Left cardiac atrium (tissue), 4 donors: Measurements from ENCODE around the gene PURB. TPM values are rescaled to one million over a fixed set of nuclear protein-coding genes. Genes with fewer than 3 reads are reported as not detected.
"Not testable (repeated sequence)": the region's sequence is repeated elsewhere in the genome, so short reads cannot be mapped to it uniquely, and the experiment has no call there.

Source experiments
- ATAC-seq, 2 donors: fragments of 200-7000 bp; cut with Tn5 transposase; one replicate each; pipeline ENCODE4 v1.9.1; 2020; ENCODE audit warnings: mild to moderate bottlenecking in 2 of 2, moderate library complexity in 2 of 2
- DNase-seq: peaks from one replicate; pipeline ENCODE4 v3.0.0-alpha.2; 2020
- intact Hi-C, 2 donors: fragments of 100-400 bp; cut with DNase I; formaldehyde crosslinking; loops; one replicate each; pipeline versions ENCODE4 v1.14.1 to v1.15.1; 2022 to 2023
- total RNA-seq, 2 donors: library from RNA; stranded (reverse); fragmentation: NEBNext Ultra II Directional; extraction: Animal tissue kit (Norgen Biotek cat#: 25700); gene quantifications; one replicate each; pipeline ENCODE4 v1.2.1, GENCODE V29; 2021
- donor health status: DM: no; HTN: yes; CAD: no.
- donor health status: DM: no; HTN: yes; CAD: no; lungs with severe emphysema.
- donor health status: DM: yes; HTN: yes; CAD: no.
- donor health status: Dilated cardiomyopathy.

Gene PURB
- total RNA-seq, 2 donors from 2014 or later = 13.8 to 19.3 TPM

DNA sequence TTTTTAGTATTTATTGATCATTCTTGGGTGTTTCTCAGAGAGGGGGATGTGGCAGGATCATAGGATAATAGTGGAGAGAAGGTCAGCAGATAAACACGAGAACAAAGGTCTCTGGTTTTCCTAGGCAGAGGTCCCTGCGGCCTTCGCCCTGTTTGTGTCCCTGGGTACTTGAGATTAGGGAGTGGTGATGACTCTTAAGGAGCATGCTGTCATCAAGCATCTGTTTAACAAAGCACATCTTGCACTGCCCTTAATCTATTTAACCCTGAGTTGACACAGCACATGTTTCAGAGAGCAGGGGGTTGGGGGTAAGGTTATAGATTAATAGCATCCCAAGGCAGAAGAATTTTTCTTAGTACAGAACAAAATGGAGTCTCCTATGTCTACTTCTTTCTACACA, 15.0 kb downstream of the PURB start:
- DNase-seq, ATAC-seq, intact Hi-C loops: not testable (repeated sequence)

GRCh38 chr7:44867073-44867995, 18.0 kb downstream of the PURB start:
- intact Hi-C loops = no loop called here
- ATAC-seq (peak in 1 of 2 donors; percentile 94), DNase-seq (no peak)

GRCh38 chr7:44861949-44862348, 23.4 kb downstream of the PURB start:
- intact Hi-C loops = loop anchor here in 1 of 2 donors (5.0 kb wide), 1 partner anchor 50 kb away; no protein-coding TSS in a partner anchor
- not testable (repeated sequence) for DNase-seq, ATAC-seq

- intact Hi-C loops = loop anchor here in 1 of 2 donors (5.0 kb wide), 1 partner anchor 274 kb away; no protein-coding TSS in a partner anchor
- DNase-seq = no peak
- ATAC-seq = no peak
Measured at GRCh38 chr7:44858161-44858560, 27.2 kb downstream of the PURB start.

GRCh38 chr7:44854644-44855364, 30.5 kb downstream of the PURB start:
- DNase-seq (no peak), ATAC-seq (no peak)
- intact Hi-C loops = loop anchor here in 1 of 2 donors (5.0 kb wide), 2 partner anchors 32 to 277 kb away; partner anchors contain the start of gene PURB

DNA sequence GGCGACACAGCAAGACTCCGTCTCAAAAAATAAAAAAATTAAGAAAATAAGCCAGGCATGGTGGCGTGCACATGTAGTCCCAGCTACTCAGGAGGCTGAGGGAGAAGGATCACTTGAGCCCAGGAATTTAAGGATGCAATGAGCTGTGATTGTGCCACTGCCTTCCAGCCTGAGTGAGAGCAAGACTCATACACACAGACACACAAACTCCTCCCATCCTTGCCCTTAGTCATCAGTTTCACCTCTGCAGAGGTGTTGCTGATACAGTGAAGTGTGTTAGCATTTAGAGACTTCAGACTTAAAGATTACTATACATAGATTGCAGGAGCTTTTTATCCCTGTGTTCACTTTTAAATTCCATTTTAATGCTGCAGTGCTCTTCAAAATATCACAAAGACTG, 31.9 kb downstream of the PURB start:
- DNase-seq = no peak
- ATAC-seq = no peak
- intact Hi-C loops = loop anchor here in 1 of 2 donors (5.0 kb wide), 1 partner anchor 34 kb away; the partner anchor contains the start of gene PURB

- intact Hi-C loops = loop anchor here in 1 of 2 donors (5.0 kb wide), 1 partner anchor 35 kb away; the partner anchor contains the start of gene PURB
- no peak for ATAC-seq
- DNase-seq = no peak
Measured at GRCh38 chr7:44852590-44852989, 32.7 kb downstream of the PURB start.

GRCh38 chr7:44849885-44850544, 35.3 kb downstream of the PURB start:
- ATAC-seq = no peak
- intact Hi-C loops = loop anchor here (5.0 kb wide), 3 partner anchors 37 to 268 kb away; partner anchors contain the start of genes PPIA (in 1 of the 2), PURB (in 1 of the 2) and TMED4 (in 1 of the 2)

DNA sequence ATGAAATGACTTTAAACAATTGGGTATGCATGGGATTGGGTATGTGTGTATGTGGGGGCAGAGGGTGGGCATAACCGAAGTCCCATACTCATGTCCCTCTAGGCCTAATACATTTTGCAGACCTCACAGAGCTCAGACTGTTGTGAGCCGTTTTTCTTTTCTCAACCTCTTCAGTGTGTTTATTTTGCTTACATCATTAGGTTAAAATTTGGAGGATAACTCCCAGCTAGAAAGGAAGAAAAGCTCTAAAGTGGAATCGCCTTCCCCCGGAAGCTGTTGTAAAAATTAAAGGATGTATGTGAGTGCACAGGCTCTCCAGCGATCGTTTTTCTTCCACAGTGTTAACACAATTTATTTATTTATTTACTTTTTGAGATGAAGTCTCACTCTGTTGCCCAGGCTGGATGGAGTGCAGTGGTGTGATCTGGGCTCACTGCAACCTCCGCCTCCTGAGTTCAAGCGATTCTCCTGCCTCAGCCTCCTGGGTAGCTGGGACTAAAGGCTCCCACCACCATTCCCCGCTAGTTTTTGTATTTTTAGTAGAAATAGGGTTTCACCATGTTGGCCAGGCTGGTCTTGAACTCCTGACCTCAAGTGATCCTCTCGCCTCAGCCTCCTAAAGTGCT, 36.0 kb downstream of the PURB start:
- DNase-seq = no peak
- no peak for ATAC-seq
- intact Hi-C loops = loop anchor here (5.0 kb wide), 2 partner anchors 52 to 267 kb away; partner anchors contain the start of genes PPIA (in 1 of the 2) and TMED4 (in 1 of the 2)

More at GRCh38 chr7:44849885-44850544, 35.3 kb downstream of the PURB start:
- no peak for DNase-seq

- intact Hi-C loops = loop anchor here (2.0 to 5.0 kb wide), 3 partner anchors 51 to 266 kb away; partner anchors contain the start of genes PPIA (in 1 of the 2) and TMED4 (in 1 of the 2)
- ATAC-seq (peak; percentile 95 to 96), DNase-seq (peak; percentile 100)
Measured at GRCh38 chr7:44847920-44848634, 37.3 kb downstream of the PURB start, which contains the start of gene H2AZ2. H2AZ2 (minus strand) TSS chr7:44848087; CDS start chr7:44847971, 116 bp downstream.

DNA sequence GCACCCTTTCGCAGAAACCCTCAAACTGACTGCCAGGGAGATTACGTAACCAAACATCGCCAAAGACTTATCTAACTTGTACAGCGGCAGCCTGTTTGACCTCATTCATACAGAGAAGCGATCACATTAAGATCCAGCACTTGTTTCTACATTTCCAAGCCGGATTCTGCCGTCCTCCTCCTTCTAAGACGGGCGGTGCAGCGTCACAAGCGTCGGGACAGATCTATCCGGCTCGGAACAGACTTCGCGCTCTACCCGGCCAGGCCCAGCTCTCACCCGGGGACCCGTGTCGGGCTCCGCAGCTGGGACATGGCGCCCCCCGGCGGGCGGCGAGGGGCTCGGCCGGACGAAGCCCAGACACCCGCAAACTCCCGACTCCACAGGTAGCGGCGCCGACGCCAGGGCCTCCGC, 37.8 kb downstream of the PURB start:
- intact Hi-C loops = loop anchor here (2.0 to 5.0 kb wide), 3 partner anchors 50 to 265 kb away; partner anchors contain the start of genes PPIA (in 1 of the 2) and TMED4 (in 1 of the 2)
- ATAC-seq = peak; percentile 83 to 88
- DNase-seq = peak; percentile 89

GRCh38 chr7:44846816-44847508, 38.4 kb downstream of the PURB start:
- ATAC-seq (no peak), DNase-seq (no peak)
- intact Hi-C loops = loop anchor here (2.0 to 5.0 kb wide), 3 partner anchors 50 to 265 kb away; partner anchors contain the start of genes PPIA (in 1 of the 2) and TMED4 (in 1 of the 2)

- intact Hi-C loops = loop anchor here (2.0 to 5.0 kb wide), 3 partner anchors 49 to 264 kb away; partner anchors contain the start of genes PPIA (in 1 of the 2) and TMED4 (in 1 of the 2)
- DNase-seq, ATAC-seq: not testable (repeated sequence)
Measured at GRCh38 chr7:44846390-44846789, 38.9 kb downstream of the PURB start.

DNA sequence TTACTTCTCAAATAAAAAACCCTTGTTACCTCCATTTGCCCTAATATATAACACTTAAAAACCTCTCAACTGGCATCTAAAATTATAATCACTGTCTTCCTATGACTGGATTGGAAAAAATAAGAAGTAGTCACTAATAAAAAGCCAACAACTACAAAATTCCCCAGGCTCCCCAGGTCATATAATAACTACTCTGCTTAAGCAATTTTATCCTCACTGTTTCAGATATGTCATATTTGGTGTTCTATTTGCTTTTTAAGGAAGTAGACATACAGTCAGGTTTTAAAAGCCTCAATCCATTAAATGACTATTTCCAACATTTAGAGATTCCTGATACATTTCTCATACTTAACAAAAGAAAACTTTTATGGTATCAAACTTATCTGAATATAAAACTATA, 39.9 kb downstream of the PURB start:
- DNase-seq (no peak), ATAC-seq (no peak)
- intact Hi-C loops = loop anchor here (5.0 kb wide), 2 partner anchors 48 to 263 kb away; partner anchors contain the start of genes PPIA (in 1 of the 2) and TMED4 (in 1 of the 2)

- ATAC-seq, intact Hi-C loops, DNase-seq: not testable (repeated sequence)
Measured at GRCh38 chr7:44843440-44843839, 41.9 kb downstream of the PURB start.

GRCh38 chr7:44842675-44843074, 42.7 kb downstream of the PURB start:
- ATAC-seq = peak in 1 of 2 donors; percentile 18
- intact Hi-C loops, DNase-seq: not testable (repeated sequence)
